Erythroblast (primary cell): ENCODE data around the gene RAVER2.

Experiments
- GATA1 ChIP-seq: IDR thresholded peaks from 2 replicates; pipeline ENCODE4 v1.6.1; 2011; ENCODE audit warnings: low read depth, mild to moderate bottlenecking, control low read depth, low read length, moderate library complexity
- POLR2A ChIP-seq: IDR thresholded peaks from 2 replicates; pipeline ENCODE4 v1.6.1; 2011; ENCODE audit warnings: mild to moderate bottlenecking, low read length

DNA sequence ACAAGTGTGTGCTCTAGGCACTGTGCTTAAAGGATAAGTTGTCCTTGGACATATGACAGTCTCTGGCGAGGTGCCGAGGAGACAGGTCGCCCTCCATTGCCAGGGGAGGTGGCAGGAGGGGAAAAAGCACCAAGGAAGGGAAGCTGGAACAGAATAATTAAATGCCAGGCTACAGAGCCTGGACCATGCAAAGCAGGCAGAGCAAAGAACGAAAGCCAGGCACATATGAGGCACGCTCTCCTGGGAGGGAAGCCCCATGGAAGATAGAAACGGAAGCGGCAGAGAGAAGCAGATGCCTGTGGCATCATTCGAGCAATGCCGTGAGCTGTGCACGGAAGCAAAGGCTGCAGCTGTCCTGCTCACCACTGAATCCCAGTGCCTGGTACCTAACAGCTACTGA is 130.2 kb downstream of the RAVER2 start:
- TF ChIP-seq POLR2A (no peak), GATA1 (no peak)
